ENCODE results near the gene PSAPL1.

DNA sequence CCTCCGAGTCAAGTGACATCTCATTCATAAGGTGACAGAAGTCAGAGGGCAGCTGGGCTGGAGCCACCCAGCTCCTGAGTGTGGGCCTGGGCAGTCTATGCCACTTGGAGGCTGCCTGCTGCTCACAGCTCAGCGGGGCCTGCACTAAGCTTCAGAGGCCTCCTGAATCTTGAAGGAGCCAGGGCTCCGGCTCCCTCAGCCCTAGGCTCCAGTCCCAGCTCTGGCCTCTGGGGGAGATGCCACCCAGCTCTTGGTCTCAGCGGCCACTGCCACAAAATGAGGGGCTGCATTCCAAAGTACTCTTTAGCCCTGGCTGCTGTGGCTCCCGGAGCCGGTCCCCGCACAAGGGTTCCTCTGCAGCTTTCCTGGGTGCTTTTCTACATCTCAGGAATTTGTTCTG is 32.7 kb upstream of the PSAPL1 start:
- TF ChIP-seq, protein P1, sequence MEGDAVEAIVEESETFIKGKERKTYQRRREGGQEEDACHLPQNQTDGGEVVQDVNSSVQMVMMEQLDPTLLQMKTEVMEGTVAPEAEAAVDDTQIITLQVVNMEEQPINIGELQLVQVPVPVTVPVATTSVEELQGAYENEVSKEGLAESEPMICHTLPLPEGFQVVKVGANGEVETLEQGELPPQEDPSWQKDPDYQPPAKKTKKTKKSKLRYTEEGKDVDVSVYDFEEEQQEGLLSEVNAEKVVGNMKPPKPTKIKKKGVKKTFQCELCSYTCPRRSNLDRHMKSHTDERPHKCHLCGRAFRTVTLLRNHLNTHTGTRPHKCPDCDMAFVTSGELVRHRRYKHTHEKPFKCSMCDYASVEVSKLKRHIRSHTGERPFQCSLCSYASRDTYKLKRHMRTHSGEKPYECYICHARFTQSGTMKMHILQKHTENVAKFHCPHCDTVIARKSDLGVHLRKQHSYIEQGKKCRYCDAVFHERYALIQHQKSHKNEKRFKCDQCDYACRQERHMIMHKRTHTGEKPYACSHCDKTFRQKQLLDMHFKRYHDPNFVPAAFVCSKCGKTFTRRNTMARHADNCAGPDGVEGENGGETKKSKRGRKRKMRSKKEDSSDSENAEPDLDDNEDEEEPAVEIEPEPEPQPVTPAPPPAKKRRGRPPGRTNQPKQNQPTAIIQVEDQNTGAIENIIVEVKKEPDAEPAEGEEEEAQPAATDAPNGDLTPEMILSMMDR (IDR thresholded peaks at IDR 0.05; ENCODE audit: insufficient read depth, low read length): no peak
- TF ChIP-seq POLR2AphosphoS5 (IDR thresholded peaks at IDR 0.05; ENCODE audit: low read depth): no peak
- TF ChIP-seq, protein P2, sequence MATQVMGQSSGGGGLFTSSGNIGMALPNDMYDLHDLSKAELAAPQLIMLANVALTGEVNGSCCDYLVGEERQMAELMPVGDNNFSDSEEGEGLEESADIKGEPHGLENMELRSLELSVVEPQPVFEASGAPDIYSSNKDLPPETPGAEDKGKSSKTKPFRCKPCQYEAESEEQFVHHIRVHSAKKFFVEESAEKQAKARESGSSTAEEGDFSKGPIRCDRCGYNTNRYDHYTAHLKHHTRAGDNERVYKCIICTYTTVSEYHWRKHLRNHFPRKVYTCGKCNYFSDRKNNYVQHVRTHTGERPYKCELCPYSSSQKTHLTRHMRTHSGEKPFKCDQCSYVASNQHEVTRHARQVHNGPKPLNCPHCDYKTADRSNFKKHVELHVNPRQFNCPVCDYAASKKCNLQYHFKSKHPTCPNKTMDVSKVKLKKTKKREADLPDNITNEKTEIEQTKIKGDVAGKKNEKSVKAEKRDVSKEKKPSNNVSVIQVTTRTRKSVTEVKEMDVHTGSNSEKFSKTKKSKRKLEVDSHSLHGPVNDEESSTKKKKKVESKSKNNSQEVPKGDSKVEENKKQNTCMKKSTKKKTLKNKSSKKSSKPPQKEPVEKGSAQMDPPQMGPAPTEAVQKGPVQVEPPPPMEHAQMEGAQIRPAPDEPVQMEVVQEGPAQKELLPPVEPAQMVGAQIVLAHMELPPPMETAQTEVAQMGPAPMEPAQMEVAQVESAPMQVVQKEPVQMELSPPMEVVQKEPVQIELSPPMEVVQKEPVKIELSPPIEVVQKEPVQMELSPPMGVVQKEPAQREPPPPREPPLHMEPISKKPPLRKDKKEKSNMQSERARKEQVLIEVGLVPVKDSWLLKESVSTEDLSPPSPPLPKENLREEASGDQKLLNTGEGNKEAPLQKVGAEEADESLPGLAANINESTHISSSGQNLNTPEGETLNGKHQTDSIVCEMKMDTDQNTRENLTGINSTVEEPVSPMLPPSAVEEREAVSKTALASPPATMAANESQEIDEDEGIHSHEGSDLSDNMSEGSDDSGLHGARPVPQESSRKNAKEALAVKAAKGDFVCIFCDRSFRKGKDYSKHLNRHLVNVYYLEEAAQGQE (IDR thresholded peaks at IDR 0.05; ENCODE audit: insufficient replicate concordance, low read depth): no peak
- no peak for TF ChIP-seq SPI1 (IDR thresholded peaks at IDR 0.05; ENCODE audit: borderline replicate concordance, low read depth)
- no peak for TF ChIP-seq GABPA (IDR thresholded peaks at IDR 0.05; ENCODE audit: low read depth)
